Activated gamma-delta T cell treated with anti-CD3 and anti-CD28 coated beads, Interleukin-2, amount 50 U/mL, for 16 hours (primary cell): ENCODE results near the gene HMCN2.
"Not testable (repeated sequence)": the region's sequence is repeated elsewhere in the genome, so short reads cannot be mapped to it uniquely, and the experiment has no call there.

Source experiments
- DNase-seq: peaks from one replicate; pipeline ENCODE4 v3.0.0-alpha.2; 2020; ENCODE audit warnings: low read depth

HMCN2 gene

GRCh38 chr9:130330202-130330862 is 64.8 kb downstream of the HMCN2 start:
- no peak for DNase-seq

- no peak for DNase-seq
Observed at GRCh38 chr9:130331061-130331460, 65.5 kb downstream of the HMCN2 start.

GRCh38 chr9:130331573-130331972 is 66.0 kb downstream of the HMCN2 start:
- no peak for DNase-seq

GRCh38 chr9:130332384-130332926 is 66.9 kb downstream of the HMCN2 start:
- DNase-seq: no peak

GRCh38 chr9:130333041-130333711 is 67.6 kb downstream of the HMCN2 start:
- DNase-seq: no peak

GRCh38 chr9:130333712-130334062 is 68.1 kb downstream of the HMCN2 start:
- DNase-seq: no peak

- DNase-seq: no peak
Observed at GRCh38 chr9:130334915-130335314, 69.4 kb downstream of the HMCN2 start.

- no peak for DNase-seq
Observed at GRCh38 chr9:130336027-130336610, 70.6 kb downstream of the HMCN2 start.

- no peak for DNase-seq
Observed at GRCh38 chr9:130336885-130337284, 71.3 kb downstream of the HMCN2 start.

GRCh38 chr9:130337318-130337717 is 71.8 kb downstream of the HMCN2 start:
- no peak for DNase-seq

GRCh38 chr9:130337784-130338380 is 72.3 kb downstream of the HMCN2 start:
- DNase-seq: no peak

- DNase-seq: not testable (repeated sequence)
Observed at GRCh38 chr9:130338891-130339290, 73.3 kb downstream of the HMCN2 start.

GRCh38 chr9:130339306-130339705 is 73.7 kb downstream of the HMCN2 start:
- DNase-seq: no peak

GRCh38 chr9:130340011-130340410 is 74.5 kb downstream of the HMCN2 start:
- no peak for DNase-seq

GRCh38 chr9:130340557-130340956 is 75.0 kb downstream of the HMCN2 start:
- not testable (repeated sequence) for DNase-seq

GRCh38 chr9:130341128-130341527 is 75.6 kb downstream of the HMCN2 start:
- DNase-seq: no peak

GRCh38 chr9:130341839-130342713 is 76.5 kb downstream of the HMCN2 start:
- DNase-seq: no peak

- no peak for DNase-seq
Observed at GRCh38 chr9:130342714-130343085, 77.1 kb downstream of the HMCN2 start.

GRCh38 chr9:130343445-130343918 is 77.9 kb downstream of the HMCN2 start:
- no peak for DNase-seq

GRCh38 chr9:130344366-130344765 is 78.8 kb downstream of the HMCN2 start:
- DNase-seq: no peak

GRCh38 chr9:130345009-130345896 is 79.7 kb downstream of the HMCN2 start:
- DNase-seq: no peak
